GM04503 (cell line): ENCODE data around the gene UQCR11.
A peak's percentile ranks its signal among the peaks of the same experiment; 100 is the strongest.

Experiments
- DNase-seq: peaks from one replicate; pipeline ENCODE4 v3.0.0-alpha.2; 2012; ENCODE audit warnings: low read depth

Gene UQCR11

DNA sequence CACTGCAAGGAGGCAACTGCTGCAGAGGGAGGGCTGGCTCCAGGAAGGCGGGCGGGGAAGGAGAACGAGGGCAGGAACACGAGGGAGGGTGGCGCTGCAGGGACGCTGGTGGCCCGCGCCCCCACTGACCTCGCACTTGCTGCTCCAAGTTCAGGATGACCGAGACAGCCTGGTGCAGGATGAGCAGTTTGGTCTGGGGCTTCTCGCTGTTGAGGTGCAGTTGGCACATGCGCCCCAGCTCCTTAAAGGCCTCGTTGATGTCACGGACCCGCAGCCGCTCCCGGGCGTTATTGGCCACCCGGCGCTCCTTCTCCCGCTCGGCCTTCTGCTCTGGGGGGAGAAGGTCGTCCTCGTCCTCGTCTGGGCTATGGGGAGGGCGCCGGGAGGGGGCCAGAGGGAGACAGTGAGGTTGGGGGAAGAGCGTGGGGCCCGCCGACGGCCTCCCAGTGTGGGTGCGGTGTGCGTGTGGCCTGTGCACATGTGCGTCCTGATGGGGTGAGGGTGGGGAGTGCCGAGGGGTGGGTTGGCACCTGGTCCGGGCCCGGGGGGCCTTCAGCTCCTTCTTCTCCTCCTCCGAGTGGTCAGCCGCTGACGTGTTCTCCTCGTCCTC, 10.0 kb upstream of the UQCR11 start:
- no peak for DNase-seq

DNA sequence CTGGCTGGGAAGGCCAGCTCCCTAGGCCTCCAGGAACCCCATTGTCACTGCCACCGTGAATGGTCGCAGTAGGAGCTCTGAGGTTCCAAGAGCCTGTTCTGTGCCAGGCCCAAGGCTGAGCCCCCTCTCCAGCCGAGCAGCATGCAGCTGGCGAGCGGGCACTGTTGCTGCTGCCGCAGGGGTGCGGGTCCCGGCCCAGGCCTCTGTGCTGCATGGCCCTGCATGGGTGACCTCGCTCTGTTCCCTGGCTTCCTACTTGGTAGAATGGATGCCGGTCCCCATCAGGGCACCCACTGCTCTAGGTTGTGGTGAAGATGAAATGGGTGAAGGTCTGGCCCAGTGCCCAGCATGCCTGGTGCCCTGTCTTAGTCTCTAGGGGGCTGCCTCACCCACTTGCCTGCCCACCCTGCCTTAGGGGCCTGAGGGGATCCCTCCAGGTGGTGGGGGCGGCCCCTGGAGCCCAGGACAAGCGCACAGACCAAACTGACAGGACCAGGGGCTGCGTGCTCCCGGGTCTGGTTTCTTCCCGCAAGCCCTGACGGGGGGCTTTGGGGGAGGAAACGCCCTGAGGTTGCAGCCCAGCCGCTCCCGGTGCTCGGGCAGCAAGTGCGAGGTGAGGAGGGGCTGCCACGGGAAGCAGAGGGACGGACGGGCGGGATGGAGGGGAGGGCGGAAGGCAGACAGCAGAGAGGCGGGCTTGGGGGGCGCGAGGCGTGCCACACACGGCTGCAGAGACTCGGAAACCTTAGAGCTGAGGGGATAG, 8.7 kb upstream of the UQCR11 start:
- DNase-seq: no peak

DNA sequence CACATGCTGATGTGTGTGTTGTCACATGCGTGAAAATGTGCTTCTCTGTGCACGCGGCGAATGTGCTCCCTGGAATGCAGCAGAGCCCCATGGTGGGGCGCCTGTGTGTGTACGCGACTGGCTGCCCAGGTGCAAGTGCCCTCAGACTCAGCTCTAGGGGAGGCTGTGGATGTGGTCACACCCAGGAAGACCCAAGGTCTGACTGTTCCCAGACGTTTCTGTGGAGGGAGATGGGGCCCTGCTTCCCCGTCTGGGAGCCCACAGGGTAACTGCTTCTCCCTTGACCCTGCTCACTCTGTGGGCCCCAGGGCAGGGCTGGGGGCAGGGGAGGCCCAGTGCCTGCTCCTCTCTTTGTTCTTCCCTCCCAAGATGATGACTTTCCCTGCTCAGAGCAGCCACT, 7.9 kb upstream of the UQCR11 start:
- no peak for DNase-seq

DNA sequence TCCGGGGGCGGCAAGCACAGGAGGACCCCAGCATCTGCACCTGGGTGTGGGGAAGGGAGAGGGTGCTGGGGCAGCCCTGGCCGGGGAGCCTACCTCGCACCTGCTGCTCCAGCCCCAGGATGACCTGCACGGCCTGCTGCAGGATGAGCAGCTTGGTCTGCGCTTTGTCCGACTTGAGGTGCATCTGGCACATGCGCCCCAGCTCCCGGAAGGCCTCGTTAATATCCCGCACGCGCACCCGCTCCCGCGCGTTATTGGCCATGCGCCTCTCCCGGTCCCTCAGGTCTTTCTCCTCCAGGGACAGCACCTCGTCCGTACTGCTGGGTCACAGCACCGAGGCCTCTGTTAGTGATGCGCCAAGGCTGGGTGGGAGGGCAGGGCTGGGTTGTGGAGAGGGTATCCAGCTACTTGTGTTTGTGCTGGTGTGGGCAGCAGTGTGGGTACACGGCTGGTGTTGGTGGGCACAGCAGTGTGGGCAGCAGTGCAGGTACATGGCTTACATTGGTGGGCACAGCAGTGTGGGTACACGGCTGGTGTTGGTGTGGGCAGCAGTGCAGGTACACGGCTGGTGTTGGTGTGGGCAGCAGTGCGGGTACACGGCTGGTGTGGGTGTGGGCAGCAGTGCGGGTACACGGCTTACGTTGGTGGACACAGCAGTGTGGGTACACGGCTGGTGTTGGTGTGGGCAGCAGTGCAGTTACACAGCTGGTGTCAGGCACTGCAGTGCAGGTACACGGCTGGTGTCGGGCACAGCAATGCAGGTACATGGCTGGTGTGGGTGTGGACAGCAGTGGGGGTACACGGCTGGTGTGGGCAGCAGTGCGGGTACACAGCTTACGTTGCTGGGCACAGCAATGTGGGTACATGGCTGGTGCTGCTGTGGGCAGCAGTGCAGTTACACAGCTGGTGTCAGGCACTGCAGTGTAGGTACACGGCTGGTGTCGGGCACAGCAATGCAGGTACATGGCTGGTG, 7.1 kb upstream of the UQCR11 start:
- no peak for DNase-seq

DNA sequence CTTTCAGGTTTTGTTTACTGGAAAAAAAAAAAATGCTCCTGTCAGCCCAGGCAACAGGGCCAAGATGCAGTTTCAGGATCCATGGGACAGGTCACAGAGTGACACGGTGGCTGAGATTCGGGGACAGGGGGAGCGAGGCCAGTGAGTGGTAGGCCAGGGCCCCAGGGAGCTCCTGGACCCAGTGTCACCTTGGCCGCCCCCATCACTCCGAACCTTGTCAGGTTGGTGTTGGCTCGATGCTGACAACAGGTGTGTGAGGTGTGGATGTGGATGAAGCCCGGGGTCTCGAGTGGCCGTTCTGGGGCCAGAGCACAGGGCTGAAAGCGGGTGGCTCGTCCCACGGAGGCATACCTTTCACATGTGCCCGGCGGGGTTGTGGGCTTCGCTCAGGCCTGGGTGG, 6.1 kb upstream of the UQCR11 start:
- DNase-seq: no peak

DNA sequence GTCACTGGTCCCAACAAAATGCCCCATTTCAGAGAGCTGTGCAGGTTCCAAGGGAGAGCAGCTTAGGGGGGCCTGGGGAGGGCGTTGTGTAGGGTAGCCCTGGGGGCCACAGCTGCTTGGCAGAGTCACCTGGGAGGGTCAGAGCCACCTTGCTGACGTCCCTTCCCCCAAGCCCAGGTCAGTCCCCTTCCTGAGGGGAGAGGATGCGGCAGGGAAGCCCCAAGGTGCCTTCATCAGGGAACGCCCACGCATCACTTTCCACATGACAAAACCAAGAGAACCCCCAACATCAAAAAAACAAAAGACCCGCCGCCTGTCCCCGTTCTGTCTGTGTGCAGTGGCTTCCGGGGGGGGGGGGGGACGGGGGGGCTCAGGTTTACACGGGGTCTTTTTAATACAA, 5.3 kb upstream of the UQCR11 start:
- DNase-seq: no peak

DNA sequence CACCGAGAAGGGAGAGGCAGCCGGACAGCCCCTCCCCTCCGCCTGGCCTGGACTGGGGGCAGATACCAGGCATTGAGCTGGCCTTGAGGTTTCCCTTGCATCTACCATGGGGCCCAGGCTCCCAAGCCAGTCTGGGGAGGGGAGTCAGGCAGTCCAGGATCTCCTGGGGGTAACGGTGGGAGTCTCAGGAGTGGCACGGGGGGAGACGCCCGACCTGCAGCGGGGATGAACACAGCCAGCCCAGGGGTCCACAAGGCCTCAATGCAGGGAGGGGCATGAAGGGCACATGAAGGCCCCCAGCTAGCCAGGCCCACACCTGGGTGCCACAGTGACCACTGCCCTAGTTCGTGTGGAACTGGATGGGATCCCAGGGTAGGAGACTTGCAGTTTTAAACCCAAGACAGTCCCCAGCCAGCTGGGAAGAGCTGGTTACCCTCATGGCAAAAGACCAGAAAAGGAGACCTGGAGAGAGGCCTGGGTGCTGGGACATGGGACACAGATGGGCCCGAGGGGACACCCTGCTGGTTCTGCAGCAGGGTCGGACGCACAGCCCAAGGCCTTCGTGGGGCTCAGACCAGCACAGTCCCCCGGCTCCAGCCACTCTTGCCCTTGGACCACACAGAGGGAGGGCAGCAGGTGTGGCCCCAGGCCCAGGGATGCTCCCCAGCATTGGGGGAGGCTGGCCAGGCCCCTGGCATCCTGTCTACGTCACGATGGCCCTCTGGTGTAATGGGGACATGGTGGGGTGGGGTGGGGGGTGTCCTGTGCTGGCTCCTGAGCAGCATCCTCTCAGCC, 4.6 kb upstream of the UQCR11 start:
- DNase-seq: no peak

DNA sequence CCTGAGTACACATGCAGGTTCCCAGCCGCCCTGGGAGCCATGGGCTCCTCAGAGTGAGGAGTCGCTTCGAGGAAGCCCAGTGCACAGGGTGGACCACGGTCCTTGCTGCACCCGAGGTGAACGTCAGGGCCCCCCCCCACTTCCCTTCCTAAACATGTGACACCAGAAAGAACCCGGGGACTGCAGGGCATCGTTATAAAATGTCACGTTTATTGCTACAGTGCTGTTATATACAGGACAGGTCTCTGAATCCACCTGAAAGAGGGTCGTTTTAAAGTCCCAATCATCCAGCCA, 3.8 kb upstream of the UQCR11 start:
- DNase-seq: no peak

DNA sequence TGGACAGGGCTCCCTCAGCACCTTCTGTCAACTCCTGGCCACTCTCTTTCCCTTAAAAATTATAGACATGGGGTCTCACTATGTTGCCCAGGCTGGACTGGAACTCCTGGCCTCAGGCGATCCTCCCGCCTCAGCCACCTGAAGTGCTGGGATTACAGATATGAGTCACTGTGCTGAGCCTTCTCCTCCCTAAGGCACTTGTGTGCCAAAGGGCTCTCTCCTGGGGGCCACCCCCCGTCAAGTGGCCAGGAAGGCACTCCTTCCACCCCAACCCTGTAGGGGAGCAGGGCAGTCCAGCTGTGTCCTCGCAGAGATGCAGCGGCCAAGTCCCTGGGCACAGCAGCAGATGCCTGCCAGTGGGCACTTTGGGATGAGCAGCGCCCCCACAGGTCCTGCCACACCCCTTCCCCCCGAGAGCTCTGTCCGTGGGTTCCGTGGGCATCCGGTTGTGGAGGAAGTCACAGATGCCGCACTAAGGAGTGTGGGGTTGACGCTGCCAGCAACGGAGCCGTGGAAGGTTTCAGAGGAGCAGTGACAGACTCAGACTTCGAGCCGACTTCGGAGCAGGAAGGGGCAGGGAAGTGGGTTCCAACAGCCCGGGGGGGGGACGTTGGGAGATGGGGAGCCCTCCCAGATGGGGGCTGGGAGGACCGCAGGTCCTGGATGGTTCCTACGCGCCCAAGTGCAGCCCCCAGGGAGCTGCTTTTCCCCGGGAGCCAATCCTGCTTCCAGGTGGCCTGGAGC, 3.3 kb upstream of the UQCR11 start:
- DNase-seq: no peak

DNA sequence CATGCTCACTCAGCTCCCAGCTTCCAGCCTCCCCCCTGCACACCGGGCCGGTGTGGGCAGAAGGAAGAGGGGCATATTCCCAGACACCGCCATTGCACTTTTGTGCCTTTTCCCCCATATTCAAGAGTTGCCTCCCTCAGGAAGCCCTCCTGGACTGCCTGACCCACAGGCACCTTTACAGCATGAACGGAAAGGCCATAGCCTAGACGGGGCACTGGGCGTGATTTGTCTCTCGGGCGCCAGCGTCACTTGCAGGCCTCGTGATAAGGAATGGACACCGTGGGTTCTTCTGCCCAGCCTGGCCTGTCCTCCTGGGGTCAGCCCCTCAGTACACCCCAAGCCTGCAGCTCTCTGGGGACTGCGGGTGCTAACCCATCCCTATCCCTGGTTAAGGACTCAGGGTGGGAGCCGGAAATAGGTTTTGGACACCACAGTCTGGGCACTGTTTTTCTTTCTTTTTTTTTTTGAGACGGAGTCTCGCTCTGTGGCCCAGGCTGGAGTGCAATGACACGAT, 933 bp upstream of the UQCR11 start:
- no peak for DNase-seq

DNA sequence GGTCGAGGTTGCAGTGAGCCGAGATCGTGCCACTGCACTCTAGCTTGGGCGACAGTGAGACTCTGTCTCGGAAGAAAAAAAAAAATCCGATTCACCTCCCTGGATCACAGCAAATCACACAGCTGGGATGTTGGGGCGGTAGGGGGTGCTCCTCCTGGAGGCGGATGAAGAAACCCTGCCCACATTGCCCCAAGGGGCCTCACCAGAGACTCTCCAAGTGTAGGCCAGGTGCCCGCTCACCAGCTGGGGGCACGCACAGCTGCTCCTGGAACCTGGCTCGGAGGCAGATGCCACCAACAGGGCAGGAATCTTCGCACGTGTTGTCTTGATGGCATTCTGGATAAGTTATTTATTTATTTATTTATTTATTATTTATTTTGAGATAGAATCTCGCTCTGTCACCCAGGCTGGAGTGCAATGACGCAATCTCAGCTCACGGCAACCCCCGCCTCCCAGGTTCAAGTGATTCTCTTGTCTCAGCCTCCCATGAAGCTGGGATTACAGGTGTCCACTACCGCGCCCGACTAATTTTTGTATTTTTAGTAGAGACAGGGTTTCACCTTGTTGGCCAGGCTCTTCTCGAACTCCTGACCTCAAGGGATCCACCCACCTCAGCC, 3.1 kb downstream of the UQCR11 start:
- DNase-seq: no peak

DNA sequence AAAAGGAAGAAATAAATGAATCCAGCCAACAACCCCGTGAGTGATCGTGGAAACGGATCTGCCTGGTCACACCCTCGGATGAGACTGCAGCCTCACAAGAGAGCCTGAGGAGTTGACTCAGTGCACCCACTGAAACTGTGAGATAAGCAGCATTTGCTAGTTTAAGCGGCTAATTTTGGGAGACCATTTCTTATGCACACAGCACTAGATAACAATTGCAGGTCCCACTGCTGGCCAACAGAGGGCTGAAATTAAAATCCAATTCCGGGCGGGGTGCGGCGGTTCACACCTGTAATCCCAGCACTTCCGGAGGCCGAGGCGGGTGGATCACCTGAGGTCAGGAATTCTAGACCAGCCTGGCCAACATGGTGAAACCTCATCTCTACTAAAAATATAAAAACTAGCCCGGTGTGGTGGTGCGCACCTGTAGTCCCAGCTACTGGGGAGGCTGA, 3.6 kb downstream of the UQCR11 start:
- DNase-seq: no peak

DNA sequence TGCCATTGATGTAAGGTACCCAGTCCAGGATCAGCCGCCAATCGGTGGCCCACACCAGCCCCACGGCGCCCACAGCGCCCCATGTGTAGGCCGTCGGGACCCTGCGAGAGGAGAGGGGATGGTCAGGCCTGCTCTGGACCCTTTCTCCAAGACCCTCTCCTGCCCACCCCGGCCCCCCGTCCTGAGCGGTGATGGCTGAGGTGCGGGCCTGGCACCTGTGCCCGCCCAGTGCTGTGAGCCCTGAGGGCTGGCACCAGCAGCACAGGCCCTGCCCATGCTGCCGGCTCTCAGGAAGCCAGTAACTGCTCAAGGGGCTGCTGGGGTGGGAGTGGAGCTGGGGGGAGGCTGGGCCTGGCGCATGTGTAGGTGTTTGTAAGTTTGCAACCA, 5.8 kb downstream of the UQCR11 start:
- DNase-seq: no peak

DNA sequence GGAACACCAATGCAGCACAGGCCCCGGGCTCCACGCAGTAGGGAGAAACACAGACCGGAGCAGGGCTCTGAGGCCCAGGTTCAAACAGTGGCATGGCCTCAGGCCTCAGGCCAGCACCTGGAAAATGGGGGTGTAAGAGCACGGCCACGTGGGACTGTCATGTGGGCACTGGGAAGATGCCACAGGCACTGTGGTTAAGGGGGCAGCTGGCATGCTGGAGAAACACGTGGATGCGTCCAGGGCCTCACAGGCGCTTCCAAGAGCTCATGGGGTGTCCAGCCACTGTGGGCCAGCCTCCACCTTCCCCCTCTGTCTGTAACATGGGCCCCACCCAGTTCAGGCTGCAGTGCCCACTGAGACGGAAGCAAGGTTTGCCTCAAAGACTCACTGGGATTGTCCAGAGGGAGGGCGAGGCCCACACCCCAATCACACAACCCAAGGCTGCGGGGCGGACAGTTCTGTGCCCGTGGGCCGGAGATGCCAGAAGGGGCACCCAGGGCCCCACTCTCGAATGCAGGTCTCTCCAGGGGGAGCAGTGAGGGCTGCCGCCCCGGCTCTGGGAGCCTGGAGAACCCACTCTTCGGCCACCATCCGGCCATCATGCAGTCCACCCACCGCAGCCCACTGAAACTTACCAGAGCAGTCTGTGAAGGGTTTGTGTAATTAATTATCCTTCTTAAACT, 6.3 kb downstream of the UQCR11 start:
- DNase-seq: no peak

DNA sequence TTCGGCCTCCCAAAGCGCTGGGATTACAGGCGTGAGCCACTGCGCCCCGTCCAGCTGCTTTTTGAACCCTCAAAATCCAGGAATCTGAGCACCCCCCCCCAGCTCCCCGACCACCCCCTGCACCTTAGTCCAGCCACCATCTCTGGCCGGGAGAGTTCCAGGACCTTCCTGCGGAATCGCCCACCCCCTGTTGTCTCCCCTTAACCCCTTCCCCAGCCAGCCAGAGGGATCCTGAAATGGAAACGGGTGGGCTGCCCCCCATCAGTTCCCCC, 11.8 kb downstream of the UQCR11 start:
- DNase-seq: no peak

DNA sequence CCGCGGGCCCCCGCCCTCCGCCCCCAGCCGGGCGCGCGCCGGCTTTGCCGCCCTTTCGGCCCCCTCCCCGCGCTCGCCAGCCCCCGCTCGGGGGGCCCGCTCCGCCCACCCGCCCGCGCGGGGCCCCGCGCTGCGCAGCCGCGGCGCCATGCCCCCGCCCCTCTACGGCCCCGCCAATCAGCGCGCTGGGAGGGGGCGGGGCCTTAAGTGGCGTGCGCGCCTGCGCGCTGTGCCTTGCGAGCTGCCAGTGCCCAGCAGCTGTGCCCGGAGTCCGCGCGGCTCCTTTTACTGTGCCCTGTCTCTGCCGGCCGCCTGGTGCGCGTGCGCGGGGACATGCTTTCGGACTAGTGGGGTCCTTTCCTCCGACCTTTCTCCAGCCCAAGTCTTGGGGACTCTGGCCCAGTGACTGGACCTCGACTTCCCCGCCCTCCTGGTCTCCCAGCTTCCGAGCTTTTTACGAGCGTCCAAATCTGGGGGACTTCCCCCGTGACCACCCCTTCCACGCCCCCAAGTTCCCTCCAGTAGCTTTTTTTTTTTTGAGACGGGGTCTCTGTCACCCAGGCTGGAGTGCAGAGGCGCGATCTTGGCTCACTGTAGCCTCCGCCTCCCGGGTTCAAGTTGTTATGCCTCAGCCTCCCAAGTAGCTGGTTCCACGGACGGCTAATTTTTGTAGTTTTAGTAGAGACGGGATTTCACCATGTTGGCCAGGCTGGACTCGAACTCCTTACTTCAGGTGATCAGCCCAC, 12.3 kb downstream of the UQCR11 start, which contains the start of gene MBD3:
Gene MBD3, minus strand, starts transcription at position 111 of the 746 bp plus-strand sequence. CDS start 234 bp downstream, outside the sequence.
- peak; percentile 44 for DNase-seq

DNA sequence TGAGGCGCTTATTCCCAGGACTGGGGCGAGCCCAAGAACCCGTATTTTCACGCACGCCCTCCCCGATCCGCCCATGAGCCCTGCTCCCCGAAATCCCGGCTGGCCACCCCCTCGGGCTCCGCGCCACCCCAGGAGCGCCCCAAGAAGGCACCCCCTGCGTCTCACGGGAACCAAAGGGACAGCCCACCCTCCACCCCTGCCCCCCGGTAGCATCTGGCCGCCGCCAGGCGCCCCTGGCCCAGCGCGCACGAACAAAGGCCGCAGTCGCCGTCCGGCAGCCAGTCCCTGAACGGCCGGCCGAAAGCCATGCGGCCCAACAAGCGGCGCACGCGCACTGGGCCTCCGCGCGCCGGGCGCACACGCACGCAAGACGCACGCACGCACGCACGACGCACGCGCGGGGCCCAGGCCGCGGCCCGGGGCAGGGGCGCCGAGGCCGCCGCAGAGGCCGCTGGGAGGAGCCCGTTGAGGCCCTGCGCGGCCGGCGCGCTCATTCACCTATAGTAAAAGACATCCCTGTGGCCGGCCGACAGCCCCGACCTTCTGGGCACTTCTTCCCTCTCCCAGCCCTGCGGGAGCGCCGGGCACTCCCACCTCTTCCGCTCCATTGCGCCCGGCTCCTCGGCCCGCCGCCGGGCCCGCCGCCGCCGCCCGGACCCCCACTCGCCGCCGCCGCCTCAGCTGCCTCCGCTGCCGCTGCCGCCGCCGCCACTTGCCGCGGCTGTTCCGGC, 13.1 kb downstream of the UQCR11 start:
- DNase-seq: peak; percentile 28

DNA sequence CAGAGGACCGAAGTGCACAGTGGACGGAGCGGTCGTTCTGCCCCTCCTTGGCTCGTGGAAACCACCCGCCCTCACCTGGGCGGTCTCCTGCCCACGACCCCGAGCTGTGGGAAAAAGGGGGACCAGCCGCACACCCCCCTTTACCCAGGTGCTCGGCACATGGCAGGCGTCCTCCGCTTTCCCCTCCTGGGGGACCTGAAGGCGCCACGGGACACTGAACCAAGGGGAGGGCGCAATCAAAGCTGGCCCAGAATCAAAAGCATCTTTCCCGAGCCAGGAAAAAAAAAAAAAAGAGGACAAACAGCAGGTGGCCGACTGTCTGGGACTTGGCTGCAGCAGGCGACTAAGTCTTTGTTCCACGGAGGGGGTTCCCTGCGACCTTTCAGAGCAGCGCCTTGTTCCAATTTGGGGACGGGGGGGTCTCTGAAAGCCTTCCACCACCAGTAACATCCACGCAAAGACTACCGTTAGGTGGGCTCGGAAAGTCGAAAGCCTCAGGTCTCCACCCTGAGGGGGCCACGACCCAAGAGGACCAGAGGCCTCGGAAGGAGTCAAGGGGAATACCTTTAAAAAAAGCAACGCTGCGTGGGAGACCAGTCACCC, 13.7 kb downstream of the UQCR11 start:
- no peak for DNase-seq
